Common myeloid progenitor, CD34-positive (primary cell): ENCODE results near the gene TBC1D4.

Source experiments
- CTCF ChIA-PET: fragments of 350-600 bp; sonication (Branson Sonifier 250); formaldehyde crosslinking; loops from one replicate; lab custom pipeline; 2021; ENCODE audit warnings: antibody characterized with exemption; lab: Charles Lee
- POLR2A ChIA-PET: fragments of 350-600 bp; sonication (Branson Sonifier 250); formaldehyde crosslinking; loops from one replicate; lab custom pipeline; 2021; ENCODE audit warnings: antibody characterized with exemption; lab: Charles Lee
- DNase-seq, 3 donors: peaks; one replicate each; pipeline versions ENCODE4 v3.0.0 to v3.0.0-alpha.2; 2013
- H3K27ac ChIP-seq, 2 experiments: 1 replicate in 1 of 2; 2 replicates in 1 of 2; pipeline ENCODE4 v1.7.0; 2013; ENCODE audit warnings: inconsistent platforms in 2 of 2, low read length in 2 of 2, mild to moderate bottlenecking in 2 of 2, low read depth in 1 of 2, moderate library complexity in 1 of 2; ENCODE audit not compliant: severe bottlenecking in 2 of 2, insufficient read depth in 1 of 2, poor library complexity in 1 of 2
- H3K27me3 ChIP-seq, 5 experiments: replicated peaks in 2 of 5; 1 replicate in 3 of 5; 2 replicates in 2 of 5; pipeline versions ENCODE4 v1.6.1 to v1.7.0; 2013; ENCODE audit warnings: low read length in 4 of 5, mild to moderate bottlenecking in 2 of 5, moderate library complexity in 2 of 5, inconsistent platforms in 1 of 5; ENCODE audit not compliant: insufficient read depth in 5 of 5, control insufficient read depth in 4 of 5
- H3K36me3 ChIP-seq, 4 experiments: 1 replicate in 2 of 4; 2 replicates in 2 of 4; pipeline versions ENCODE4 v1.6.1 to v1.7.0; 2013; ENCODE audit warnings: low read length in 3 of 4, control low read depth in 1 of 4, mild to moderate bottlenecking in 1 of 4; ENCODE audit not compliant: control insufficient read depth in 4 of 4, insufficient read depth in 4 of 4
- H3K4me1 ChIP-seq, 4 experiments: 1 replicate in 3 of 4; 2 replicates in 1 of 4; pipeline versions ENCODE4 v1.6.1 to v1.7.1; 2013; ENCODE audit warnings: low read length in 3 of 4, mild to moderate bottlenecking in 3 of 4, control low read depth in 1 of 4, inconsistent platforms in 1 of 4, moderate library complexity in 1 of 4; ENCODE audit not compliant: control insufficient read depth in 4 of 4, insufficient read depth in 4 of 4; ENCODE audit errors: control extremely low read depth in 1 of 4
- H3K4me3 ChIP-seq, 7 experiments: 1 replicate in 4 of 7; 2 replicates in 3 of 7; pipeline versions ENCODE4 v1.5.1 to v1.7.0; 2013; ENCODE audit warnings: mild to moderate bottlenecking in 7 of 7, low read length in 6 of 7, moderate library complexity in 6 of 7, inconsistent platforms in 2 of 7, low read depth in 2 of 7, control low read depth in 1 of 7; ENCODE audit not compliant: insufficient read depth in 4 of 7, control insufficient read depth in 1 of 7; ENCODE audit errors: extremely low read depth in 1 of 7
- H3K9me3 ChIP-seq, 5 experiments: 1 replicate in 4 of 5; 2 replicates in 1 of 5; pipeline versions ENCODE4 v1.6.1 to v1.7.1; 2013; ENCODE audit warnings: low read length in 4 of 5, mild to moderate bottlenecking in 2 of 5, inconsistent platforms in 1 of 5, low read depth in 1 of 5, moderate library complexity in 1 of 5; ENCODE audit not compliant: control insufficient read depth in 4 of 5, insufficient read depth in 2 of 5; ENCODE audit errors: control extremely low read depth in 1 of 5
- WGBS: methylation state at CpG from one replicate; pipeline ENCODE4 v1.1.5; 2013; ENCODE audit not compliant: insufficient coverage; 5-methylcytosine and 5-hydroxymethylcytosine counted together

TBC1D4 gene

GRCh38 chr13:75378301-75378700, 103.7 kb downstream of the TBC1D4 start:
- POLR2A ChIA-PET, result no interaction called here
- no peaks in the 10 kb centered on the region for H3K27me3 ChIP-seq
- CTCF ChIA-PET, result interaction anchor here (0.9 kb wide), 1 partner anchor 12 kb away, joined by 4 read pairs; no protein-coding TSS in a partner anchor
- 100% methylated on average over 1 of the region's 1 CpG for WGBS
- no peak overlapping the region for H3K27ac ChIP-seq
- H3K9me3 ChIP-seq, result no peaks in the 10 kb centered on the region
- no peak overlapping the region for H3K4me3 ChIP-seq
- H3K36me3 ChIP-seq, result no peaks in the 10 kb centered on the region
- no peak for DNase-seq
- H3K4me1 ChIP-seq, result peaks cover 0 to 3% (median 0%) of the 10 kb centered on the region in 4 experiments

- Histone ChIP-seq H3K27ac (no peak overlapping the region), H3K9me3 (no peaks in the 10 kb centered on the region), H3K36me3 (no peaks in the 10 kb centered on the region), H3K4me1 (peaks cover 0 to 11% (median 0%) of the 10 kb centered on the region in 4 experiments), H3K27me3 (no peaks in the 10 kb centered on the region), H3K4me3 (no peak overlapping the region)
- WGBS, result 100% methylated on average over 4 of the region's 6 CpGs
- CTCF ChIA-PET, result interaction anchor here (0.9 kb wide), 1 partner anchor 13 kb away, joined by 3 read pairs; no protein-coding TSS in a partner anchor
- POLR2A ChIA-PET, result no interaction called here
- no peak for DNase-seq
Observed at GRCh38 chr13:75376792-75377402, 105.1 kb downstream of the TBC1D4 start.

GRCh38 chr13:75375329-75375728, 106.6 kb downstream of the TBC1D4 start:
- H3K4me1 ChIP-seq, result peaks cover 0 to 11% (median 0%) of the 10 kb centered on the region in 4 experiments
- no peaks in the 10 kb centered on the region for H3K36me3 ChIP-seq
- no peak for DNase-seq
- H3K9me3 ChIP-seq, result no peaks in the 10 kb centered on the region
- H3K27me3 ChIP-seq, result no peaks in the 10 kb centered on the region
- H3K27ac ChIP-seq, result no peak overlapping the region
- no peak overlapping the region for H3K4me3 ChIP-seq
- ChIA-PET POLR2A (no interaction called here), CTCF (interaction anchor here (1.0 to 2.1 kb wide), 2 partner anchors 12 to 107 kb away, joined by 3 to 9 read pairs; partner anchors contain the start of gene TBC1D4)
- 83% methylated on average over 1 of the region's 2 CpGs for WGBS

- Histone ChIP-seq H3K27me3 (no peaks in the 10 kb centered on the region), H3K4me3 (no peak overlapping the region), H3K9me3 (no peaks in the 10 kb centered on the region), H3K36me3 (no peaks in the 10 kb centered on the region), H3K27ac (no peak overlapping the region), H3K4me1 (peaks cover 0 to 11% (median 0%) of the 10 kb centered on the region in 4 experiments)
- POLR2A ChIA-PET, result no interaction called here
- no peak for DNase-seq
- WGBS, result 93% methylated on average over 3 of the region's 5 CpGs
- CTCF ChIA-PET, result interaction anchor here (0.9 to 2.1 kb wide), 5 partner anchors 13 to 171 kb away, joined by 3 to 9 read pairs (median 3); partner anchors contain the start of gene TBC1D4
Observed at GRCh38 chr13:75373988-75374387, 108.0 kb downstream of the TBC1D4 start.

- Histone ChIP-seq H3K27ac (no peak overlapping the region), H3K4me3 (no peak overlapping the region), H3K36me3 (no peaks in the 10 kb centered on the region), H3K27me3 (no peaks in the 10 kb centered on the region), H3K9me3 (no peaks in the 10 kb centered on the region), H3K4me1 (peaks cover 0 to 11% (median under 1%) of the 10 kb centered on the region in 4 experiments)
- no peak for DNase-seq
- CTCF ChIA-PET, result interaction anchor here (0.7 to 2.0 kb wide), 14 partner anchors 12 to 388 kb away, joined by 3 to 9 read pairs (median 3); partner anchors contain the start of genes TBC1D4 and UCHL3
- POLR2A ChIA-PET, result no interaction called here
- WGBS, result 87% methylated on average over 6 of the region's 13 CpGs
Observed at GRCh38 chr13:75372923-75373841, 108.8 kb downstream of the TBC1D4 start.

GRCh38 chr13:75372517-75372916, 109.5 kb downstream of the TBC1D4 start:
- no peaks in the 10 kb centered on the region for H3K27me3 ChIP-seq
- DNase-seq, result peak; percentile 43 to 72 (median 64)
- no peak overlapping the region for H3K4me3 ChIP-seq
- peaks cover 0 to 11% (median 2%) of the 10 kb centered on the region in 4 experiments for H3K4me1 ChIP-seq
- no CpG with 5 or more reads among the region's 1 CpG for WGBS
- POLR2A ChIA-PET, result no interaction called here
- no peaks in the 10 kb centered on the region for H3K36me3 ChIP-seq
- CTCF ChIA-PET, result interaction anchor here (0.7 to 2.0 kb wide), 12 partner anchors 12 to 389 kb away, joined by 3 to 9 read pairs (median 3); partner anchors contain the start of gene UCHL3
- H3K9me3 ChIP-seq, result no peaks in the 10 kb centered on the region
- no peak overlapping the region for H3K27ac ChIP-seq
